ENCODE data around the gene ATP1B1.

The ATP1B1 gene

GRCh38 chr1:169105434-169106094 lies 926 bp upstream of the ATP1B1 start:
- no peak for TF ChIP-seq Cebpa-rat (IDR thresholded peaks at IDR 0.05)
- Histone ChIP-seq H3K9ac (peak overlapping the region; percentile 72), H3K4me2 (peak overlapping the region; percentile 97)

GRCh38 chr1:169106921-169107602 lies 572 bp downstream of the ATP1B1 start:
- no peaks in the 10 kb centered on the region for H3K9me3 ChIP-seq
- H3K9ac ChIP-seq = peak overlapping the region; percentile 79
- TF ChIP-seq Cebpa-rat (IDR thresholded peaks at IDR 0.05) = no peak
- H3K27ac ChIP-seq = peak overlapping the region; percentile 59; the same call in 1 of the 2 replicates
- H3K4me3 ChIP-seq = peak overlapping the region; percentile 83
- H4K20me1 ChIP-seq = no peaks in the 10 kb centered on the region
- peaks cover 18% of the 10 kb centered on the region for H3K27me3 ChIP-seq
- H3K36me3 ChIP-seq = peaks cover 3% of the 10 kb centered on the region
- H3K4me2 ChIP-seq = peak overlapping the region; percentile 97
- peaks cover 31% of the 10 kb centered on the region for H3K4me1 ChIP-seq

More at GRCh38 chr1:169105434-169106094, 926 bp upstream of the ATP1B1 start:
- H3K9me3 ChIP-seq = no peaks in the 10 kb centered on the region
- no peaks in the 10 kb centered on the region for H4K20me1 ChIP-seq
- H3K4me1 ChIP-seq = peaks cover 31% of the 10 kb centered on the region
- no peaks in the 10 kb centered on the region for H3K36me3 ChIP-seq
- H3K27me3 ChIP-seq = peaks cover 18% of the 10 kb centered on the region
- peak overlapping the region; percentile 77 for H3K27ac ChIP-seq
- peak overlapping the region; percentile 83 for H3K4me3 ChIP-seq

- Histone ChIP-seq H3K9ac (peak overlapping the region; percentile 79; the same call in 1 of the 2 replicates), H3K27ac (no peak overlapping the region), H3K9me3 (no peaks in the 10 kb centered on the region), H3K27me3 (peaks cover 18% of the 10 kb centered on the region), H3K4me3 (peak overlapping the region; percentile 83), H4K20me1 (no peaks in the 10 kb centered on the region), H3K4me2 (peak overlapping the region; percentile 97), H3K36me3 (peaks cover 9% of the 10 kb centered on the region), H3K4me1 (peaks cover 31% of the 10 kb centered on the region)
- TF ChIP-seq Cebpa-rat (IDR thresholded peaks at IDR 0.05) = no peak
Observed at GRCh38 chr1:169107603-169108208, 1.2 kb downstream of the ATP1B1 start.

GRCh38 chr1:169108223-169108622 lies 1.7 kb downstream of the ATP1B1 start:
- H3K4me2 ChIP-seq = peak overlapping the region; percentile 97; the same call in 1 of the 2 replicates
- H3K27me3 ChIP-seq = peaks cover 18% of the 10 kb centered on the region
- H3K9ac ChIP-seq = no peak overlapping the region
- no peaks in the 10 kb centered on the region for H4K20me1 ChIP-seq
- H3K36me3 ChIP-seq = peaks cover 10% of the 10 kb centered on the region
- H3K4me1 ChIP-seq = peaks cover 31% of the 10 kb centered on the region
- no peak for TF ChIP-seq Cebpa-rat (IDR thresholded peaks at IDR 0.05)
- H3K4me3 ChIP-seq = no peak overlapping the region
- no peak overlapping the region for H3K27ac ChIP-seq
- H3K9me3 ChIP-seq = no peaks in the 10 kb centered on the region

- Histone ChIP-seq H3K4me3 (no peak overlapping the region), H3K36me3 (peaks cover 15% of the 10 kb centered on the region), H3K27me3 (peaks cover 18% of the 10 kb centered on the region), H3K9ac (no peak overlapping the region), H3K4me2 (0 out of 2 replicates have a peak overlapping the region, but pooled peaks have one; percentile 55), H3K27ac (no peak overlapping the region), H4K20me1 (no peaks in the 10 kb centered on the region), H3K4me1 (peaks cover 31% of the 10 kb centered on the region), H3K9me3 (no peaks in the 10 kb centered on the region)
- TF ChIP-seq Cebpa-rat (IDR thresholded peaks at IDR 0.05) = no peak
Observed at GRCh38 chr1:169108863-169109560, 2.5 kb downstream of the ATP1B1 start.

- Histone ChIP-seq H3K27me3 (peaks cover 18% of the 10 kb centered on the region), H3K9ac (peak overlapping the region; percentile 45; the same call in 1 of the 2 replicates), H3K4me1 (peaks cover 31% of the 10 kb centered on the region), H3K36me3 (peaks cover 19% of the 10 kb centered on the region), H3K9me3 (no peaks in the 10 kb centered on the region), H3K4me2 (peak overlapping the region; percentile 55), H4K20me1 (no peaks in the 10 kb centered on the region), H3K4me3 (no peak overlapping the region), H3K27ac (no peak overlapping the region)
- no peak for TF ChIP-seq Cebpa-rat (IDR thresholded peaks at IDR 0.05)
Observed at GRCh38 chr1:169109561-169110134, 3.2 kb downstream of the ATP1B1 start.

- TF ChIP-seq Cebpa-rat (IDR thresholded peaks at IDR 0.05) = no peak
- peaks cover 28% of the 10 kb centered on the region for H3K4me1 ChIP-seq
- no peak overlapping the region for H3K27ac ChIP-seq
- peak overlapping the region; percentile 45; the same call in 1 of the 2 replicates for H3K9ac ChIP-seq
- peak overlapping the region; percentile 55 for H3K4me2 ChIP-seq
- H4K20me1 ChIP-seq = no peaks in the 10 kb centered on the region
- no peak overlapping the region for H3K4me3 ChIP-seq
- peaks cover 20% of the 10 kb centered on the region for H3K36me3 ChIP-seq
- no peaks in the 10 kb centered on the region for H3K9me3 ChIP-seq
- peaks cover 17% of the 10 kb centered on the region for H3K27me3 ChIP-seq
Observed at GRCh38 chr1:169110236-169110635, 3.7 kb downstream of the ATP1B1 start.

- H3K4me1 ChIP-seq = peaks cover 23% of the 10 kb centered on the region
- H3K4me2 ChIP-seq = peak overlapping the region; percentile 55; the same call in 1 of the 2 replicates
- H3K9ac ChIP-seq = no peak overlapping the region
- H3K36me3 ChIP-seq = peaks cover 20% of the 10 kb centered on the region
- H3K27ac ChIP-seq = no peak overlapping the region
- TF ChIP-seq Cebpa-rat (IDR thresholded peaks at IDR 0.05) = no peak
- peaks cover 14% of the 10 kb centered on the region; the same call in 1 of the 2 replicates for H3K27me3 ChIP-seq
- H3K9me3 ChIP-seq = no peaks in the 10 kb centered on the region
- no peaks in the 10 kb centered on the region for H4K20me1 ChIP-seq
- no peak overlapping the region for H3K4me3 ChIP-seq
Observed at GRCh38 chr1:169110689-169111447, 4.4 kb downstream of the ATP1B1 start.

All from BLaER1 (cell line).